CD8-positive, alpha-beta memory T cell (primary cell): Measurements from ENCODE around the gene TMCO1. TPM values are rescaled to one million over a fixed set of nuclear protein-coding genes. Genes with fewer than 3 reads are reported as not detected.
A peak's percentile ranks its signal among the peaks of the same experiment; 100 is the strongest.
"Not testable (repeated sequence)": the region's sequence is repeated elsewhere in the genome, so short reads cannot be mapped to it uniquely, and the experiment has no call there.

Experiments
- CTCF ChIA-PET: fragments of 350-600 bp; sonication (Branson Sonifier 250); formaldehyde crosslinking; loops from one replicate; lab custom pipeline; 2021; ENCODE audit warnings: antibody characterized with exemption; lab: Charles Lee
- POLR2A ChIA-PET: fragments of 350-600 bp; sonication (Branson Sonifier 250); formaldehyde crosslinking; loops from one replicate; lab custom pipeline; 2021; ENCODE audit warnings: antibody characterized with exemption; lab: Charles Lee
- DNase-seq, 5 donors: peaks; one replicate each; pipeline versions ENCODE4 v3.0.0 to v3.0.0-alpha.2; 2020 to 2022; ENCODE audit warnings: mixed read lengths in 1 of 5
- H3K27ac ChIP-seq: one replicate; pipeline ENCODE4 v1.7.0; 2013; ENCODE audit warnings: low read depth, mild to moderate bottlenecking, low read length, moderate library complexity
- H3K27me3 ChIP-seq: 2 replicates; pipeline ENCODE4 v1.7.0; 2013; ENCODE audit warnings: low read length, mild to moderate bottlenecking; ENCODE audit not compliant: insufficient read depth, poor library complexity, severe bottlenecking
- H3K36me3 ChIP-seq: 2 replicates; pipeline ENCODE4 v1.7.0; 2013; ENCODE audit warnings: mild to moderate bottlenecking, low read length, moderate library complexity; ENCODE audit not compliant: insufficient read depth
- H3K4me1 ChIP-seq: 2 replicates; pipeline ENCODE4 v1.7.0; 2013; ENCODE audit warnings: mild to moderate bottlenecking, low read length, moderate library complexity; ENCODE audit not compliant: insufficient read depth
- H3K4me3 ChIP-seq: 2 replicates; pipeline ENCODE4 v1.7.0; 2013; ENCODE audit warnings: mild to moderate bottlenecking, low read length
- H3K9me3 ChIP-seq: 2 replicates; pipeline ENCODE4 v1.7.0; 2013; ENCODE audit warnings: mild to moderate bottlenecking, low read length
- H3K27ac Mint-ChIP-seq, 8 donors: one replicate each; pipeline ENCODE4 v1.8.0; 2020 to 2021; ENCODE audit warnings: mixed read lengths in 8 of 8, mild to moderate bottlenecking in 6 of 8, inconsistent platforms in 3 of 8, moderate library complexity in 3 of 8
- H3K27me3 Mint-ChIP-seq, 2 donors: one replicate each; pipeline ENCODE4 v1.8.0; 2020 to 2021; ENCODE audit warnings: mixed read lengths in 2 of 2, mild to moderate bottlenecking in 1 of 2, moderate library complexity in 1 of 2
- H3K36me3 Mint-ChIP-seq, 3 donors: one replicate each; pipeline ENCODE4 v1.8.0; 2020 to 2021; ENCODE audit warnings: mixed read lengths in 3 of 3, inconsistent platforms in 1 of 3, mild to moderate bottlenecking in 1 of 3
- H3K4me1 Mint-ChIP-seq, 3 donors: one replicate each; pipeline ENCODE4 v1.8.0; 2020 to 2021; ENCODE audit warnings: mixed read lengths in 3 of 3, inconsistent platforms in 1 of 3, mild to moderate bottlenecking in 1 of 3
- H3K4me3 Mint-ChIP-seq, 7 donors: one replicate each; pipeline ENCODE4 v1.8.0; 2020 to 2021; ENCODE audit warnings: mixed read lengths in 7 of 7, mild to moderate bottlenecking in 6 of 7, moderate library complexity in 4 of 7, inconsistent platforms in 2 of 7
- H3K9me3 Mint-ChIP-seq, 5 donors: one replicate each; pipeline ENCODE4 v1.8.0; 2020 to 2022; ENCODE audit warnings: mixed read lengths in 5 of 5, mild to moderate bottlenecking in 3 of 5, moderate library complexity in 2 of 5, inconsistent platforms in 1 of 5
- polyA plus RNA-seq: library from polyadenylated mRNA; unstranded; fragments of 300-500 nt; fragmentation: Illumina TruSeq; gene quantifications from one replicate; pipeline ENCODE4 v1.2.3, GENCODE V29; 2021
- total RNA-seq, 2 experiments: library from RNA; stranded (reverse); gene quantifications; one replicate each; pipeline ENCODE4 v1.2.3, GENCODE V29; 2021

The TMCO1 gene
- total and polyA plus RNA-seq, 3 experiments from 2014 or later = 102 to 148 (median 112) TPM

- H3K4me1 ChIP-seq, H3K27me3 ChIP-seq, H3K9me3 ChIP-seq, H3K9me3 Mint-ChIP-seq, H3K4me3 ChIP-seq, H3K27ac ChIP-seq, H3K36me3 ChIP-seq, CTCF ChIA-PET, H3K4me3 Mint-ChIP-seq, H3K27me3 Mint-ChIP-seq, H3K4me1 Mint-ChIP-seq, POLR2A ChIA-PET, DNase-seq, H3K36me3 Mint-ChIP-seq: not testable (repeated sequence)
- peak overlapping the region in 1 of 8 donors; percentile 26 for H3K27ac Mint-ChIP-seq
These were observed 52.2 kb downstream of the TMCO1 start for GRCh38 chr1:165716265-165717051.

DNA sequence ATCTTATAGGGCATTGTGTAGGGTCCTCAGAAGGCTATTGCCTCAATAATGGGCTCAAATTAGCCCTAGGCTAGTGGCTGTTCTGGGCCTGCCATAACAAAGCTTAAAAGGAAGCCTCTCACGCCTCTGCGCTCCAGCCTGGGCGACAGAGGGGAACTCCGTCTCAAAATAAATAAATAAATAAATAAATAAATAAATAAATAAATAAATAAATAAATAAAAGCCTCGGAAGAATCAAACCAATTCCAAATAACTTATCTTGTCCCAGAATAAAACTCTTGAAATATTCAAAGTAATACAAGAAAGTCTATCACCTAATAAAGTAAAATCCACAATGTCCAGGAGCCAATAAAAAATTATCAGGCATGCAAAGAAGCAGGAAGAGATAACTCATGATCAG is 55.9 kb downstream of the TMCO1 start:
- no peaks in the 10 kb centered on the region for H3K4me1 Mint-ChIP-seq
- Histone ChIP-seq H3K4me3 (no peak overlapping the region), H3K4me1 (no peaks in the 10 kb centered on the region), H3K27me3 (peaks cover 5% of the 10 kb centered on the region), H3K36me3 (no peaks in the 10 kb centered on the region), H3K27ac (no peak overlapping the region), H3K9me3 (no peaks in the 10 kb centered on the region)
- H3K27me3 Mint-ChIP-seq = peaks cover 15 to 23% of the 10 kb centered on the region in 2 donors
- ChIA-PET CTCF (no interaction called here), POLR2A (no interaction called here)
- H3K4me3 Mint-ChIP-seq = no peak overlapping the region
- no peak overlapping the region for H3K27ac Mint-ChIP-seq
- DNase-seq = no peak
- H3K36me3 Mint-ChIP-seq = no peaks in the 10 kb centered on the region
- H3K9me3 Mint-ChIP-seq = no peaks in the 10 kb centered on the region

- H3K4me1 ChIP-seq = no peaks in the 10 kb centered on the region
- CTCF ChIA-PET = no interaction called here
- Mint-ChIP-seq H3K4me1 (no peaks in the 10 kb centered on the region), H3K36me3 (peaks cover 0 to 3% (median 0%) of the 10 kb centered on the region in 3 donors), H3K27ac (no peak overlapping the region), H3K27me3 (peaks cover 23 to 43% of the 10 kb centered on the region in 2 donors), H3K4me3 (no peak overlapping the region), H3K9me3 (no peaks in the 10 kb centered on the region)
- no peak for DNase-seq
- POLR2A ChIA-PET = no interaction called here
- peaks cover 5% of the 10 kb centered on the region for H3K27me3 ChIP-seq
- H3K36me3 ChIP-seq = no peaks in the 10 kb centered on the region
- H3K9me3 ChIP-seq = no peaks in the 10 kb centered on the region
- no peak overlapping the region for H3K4me3 ChIP-seq
- H3K27ac ChIP-seq = no peak overlapping the region
These were observed 60.5 kb downstream of the TMCO1 start for GRCh38 chr1:165707984-165708706.

- H3K27ac ChIP-seq = no peak overlapping the region
- CTCF ChIA-PET = no interaction called here
- POLR2A ChIA-PET = no interaction called here
- no peaks in the 10 kb centered on the region for H3K36me3 ChIP-seq
- H3K9me3 Mint-ChIP-seq = no peaks in the 10 kb centered on the region
- H3K27me3 Mint-ChIP-seq = peaks cover 12 to 31% of the 10 kb centered on the region in 2 donors
- H3K4me1 Mint-ChIP-seq = peaks cover 3 to 10% (median 3%) of the 10 kb centered on the region in 3 donors
- no peak for DNase-seq
- no peaks in the 10 kb centered on the region for H3K9me3 ChIP-seq
- H3K36me3 Mint-ChIP-seq = peaks cover 0 to 4% (median 2%) of the 10 kb centered on the region in 3 donors
- no peak overlapping the region for H3K4me3 Mint-ChIP-seq
- no peak overlapping the region for H3K27ac Mint-ChIP-seq
- no peaks in the 10 kb centered on the region for H3K27me3 ChIP-seq
- no peak overlapping the region for H3K4me3 ChIP-seq
- peaks cover 3% of the 10 kb centered on the region for H3K4me1 ChIP-seq
These were observed 65.0 kb downstream of the TMCO1 start for GRCh38 chr1:165703648-165704047.

DNA sequence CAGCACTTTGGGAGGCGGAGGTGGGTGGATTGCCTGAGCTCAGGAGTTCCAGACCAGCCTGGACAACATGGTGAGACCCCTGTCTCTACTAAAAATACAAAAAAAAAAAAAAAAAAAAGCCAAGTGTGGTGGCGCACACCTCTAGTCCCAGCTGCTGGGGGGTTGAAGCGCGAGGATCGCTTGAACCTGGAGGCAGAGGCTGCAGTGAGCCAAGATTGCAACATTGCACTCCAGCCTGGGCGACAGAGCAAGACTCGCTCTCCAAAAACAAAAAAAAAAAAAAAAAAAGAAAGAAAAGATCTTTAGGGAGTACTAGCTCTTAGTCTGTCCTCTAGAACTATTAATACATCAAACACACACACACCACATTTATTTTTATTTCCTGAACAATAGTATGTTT is 66.7 kb downstream of the TMCO1 start:
- CTCF ChIA-PET = not testable (repeated sequence)

GRCh38 chr1:165699577-165699976 is 69.1 kb downstream of the TMCO1 start:
- H3K4me1 Mint-ChIP-seq = peaks cover 31 to 46% (median 37%) of the 10 kb centered on the region in 3 donors
- H3K9me3 Mint-ChIP-seq = no peaks in the 10 kb centered on the region
- peak overlapping the region in 3 of 8 donors; percentile 40 to 81 (median 42) for H3K27ac Mint-ChIP-seq
- no peak overlapping the region for H3K4me3 ChIP-seq
- peaks cover 23% of the 10 kb centered on the region for H3K4me1 ChIP-seq
- peaks cover 2 to 3% of the 10 kb centered on the region in 2 donors for H3K27me3 Mint-ChIP-seq
- DNase-seq = no peak
- no peaks in the 10 kb centered on the region for H3K36me3 ChIP-seq
- H3K36me3 Mint-ChIP-seq = peaks cover 0 to 15% (median 1%) of the 10 kb centered on the region in 3 donors
- H3K9me3 ChIP-seq = no peaks in the 10 kb centered on the region
- H3K4me3 Mint-ChIP-seq = peak overlapping the region; percentile 43 to 97 (median 64)
- ChIA-PET CTCF (no interaction called here), POLR2A (no interaction called here)
- no peak overlapping the region for H3K27ac ChIP-seq
- H3K27me3 ChIP-seq = no peaks in the 10 kb centered on the region

More for the DNA sequence above, 66.7 kb downstream of the TMCO1 start:
- H3K36me3 ChIP-seq, POLR2A ChIA-PET, H3K36me3 Mint-ChIP-seq, H3K27ac Mint-ChIP-seq, H3K4me3 Mint-ChIP-seq, H3K27ac ChIP-seq, H3K9me3 ChIP-seq, DNase-seq, H3K9me3 Mint-ChIP-seq, H3K27me3 ChIP-seq, H3K4me3 ChIP-seq: not testable (repeated sequence)
- H3K4me1 Mint-ChIP-seq = peaks cover 14 to 25% (median 18%) of the 10 kb centered on the region in 3 donors
- peaks cover 8 to 18% of the 10 kb centered on the region in 2 donors for H3K27me3 Mint-ChIP-seq
- peaks cover 11% of the 10 kb centered on the region for H3K4me1 ChIP-seq

DNA sequence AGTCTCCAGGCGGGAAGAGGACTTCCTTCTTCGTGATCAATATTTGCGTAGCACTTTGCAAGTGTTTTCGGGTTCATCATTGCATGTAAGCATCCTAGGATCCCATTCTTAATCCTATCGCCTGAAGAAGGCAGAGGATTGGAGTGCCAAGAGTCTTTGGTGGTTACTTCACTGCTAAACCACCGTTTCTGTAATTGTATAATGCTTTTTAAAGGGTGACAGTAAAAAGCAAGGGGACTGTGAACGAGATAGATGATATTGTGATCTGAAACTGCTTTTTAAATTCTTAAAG is 70.0 kb downstream of the TMCO1 start:
- no peak for DNase-seq
- Histone ChIP-seq H3K4me3 (peak overlapping the region; percentile 78), H3K27me3 (no peaks in the 10 kb centered on the region), H3K36me3 (no peaks in the 10 kb centered on the region), H3K27ac (peak overlapping the region; percentile 77), H3K4me1 (peaks cover 23% of the 10 kb centered on the region), H3K9me3 (no peaks in the 10 kb centered on the region)
- H3K4me1 Mint-ChIP-seq = peaks cover 31 to 46% (median 37%) of the 10 kb centered on the region in 3 donors
- H3K9me3 Mint-ChIP-seq = no peaks in the 10 kb centered on the region
- H3K27me3 Mint-ChIP-seq = peaks cover 2 to 3% of the 10 kb centered on the region in 2 donors
- CTCF ChIA-PET = interaction anchor here (1.1 to 1.6 kb wide), 5 partner anchors 42 to 101 kb away, joined by 3 to 7 read pairs (median 4); partner anchors contain the start of gene MGST3
- peak overlapping the region; percentile 83 to 100 (median 94) for H3K27ac Mint-ChIP-seq
- peaks cover 0 to 19% (median 1%) of the 10 kb centered on the region in 3 donors for H3K36me3 Mint-ChIP-seq
- H3K4me3 Mint-ChIP-seq = peak overlapping the region; percentile 92 to 100 (median 96)
- POLR2A ChIA-PET = interaction anchor here (0.5 to 1.6 kb wide), 5 partner anchors 68 to 172 kb away, joined by 3 to 13 read pairs (median 5); partner anchors contain the start of genes MGST3, TMCO1 and UCK2
